H1 (cell line): ENCODE results near the gene SPTAN1. TPM values are rescaled to one million over a fixed set of nuclear protein-coding genes. Genes with fewer than 3 reads are reported as not detected.
A peak's percentile ranks its signal among the peaks of the same experiment; 100 is the strongest.

Experiments
- CTCF ChIA-PET: fragments of 300-600 bp; sonication (Branson Sonifier 250); formaldehyde crosslinking; loops from one replicate; lab custom pipeline; 2021; ENCODE audit not compliant: partially characterized antibody; lab: Charles Lee
- POLR2A ChIA-PET: fragments of 300-600 bp; sonication (Branson Sonifier 250); formaldehyde crosslinking; loops from one replicate; lab custom pipeline; 2021; ENCODE audit warnings: inconsistent platforms; ENCODE audit not compliant: partially characterized antibody; lab: Charles Lee
- DNase-seq, 2 experiments: peaks; one replicate each; pipeline versions ENCODE4 v3.0.0 to v3.0.0-alpha.2; 2010 to 2022; ENCODE audit warnings: low spot score in 2 of 2, low read depth in 1 of 2, mixed read lengths in 1 of 2
- FAIRE-seq: peaks from 2 replicates; lab custom pipeline; 2011; peaks lifted over from hg19 to GRCh38; lab: Jason Lieb, UNC
- H2AFZ ChIP-seq: 2 replicates; pipeline ENCODE4 v1.8.1; 2012; ENCODE audit warnings: low read length, inconsistent platforms
- H2AK5ac ChIP-seq: 2 replicates; pipeline ENCODE4 v1.6.1; 2013; ENCODE audit warnings: low read depth, low read length
- H2BK120ac ChIP-seq: replicated peaks from 2 replicates; pipeline ENCODE3; 2013; ENCODE audit warnings: low read depth, low read length, inconsistent platforms
- H2BK12ac ChIP-seq: 2 replicates; pipeline ENCODE4 v1.6.1; 2013; ENCODE audit warnings: low read depth, low read length
- H2BK15ac ChIP-seq: 2 replicates; pipeline ENCODE4 v1.6.1; 2013; ENCODE audit warnings: low read length
- H2BK20ac ChIP-seq: 2 replicates; pipeline ENCODE4 v1.6.1; 2013; ENCODE audit warnings: low read length
- H2BK5ac ChIP-seq: 2 replicates; pipeline ENCODE4 v1.6.1; 2013; ENCODE audit warnings: low read depth, low read length
- H3K14ac ChIP-seq: 2 replicates; pipeline ENCODE4 v1.6.1; 2013; ENCODE audit warnings: inconsistent platforms; ENCODE audit not compliant: insufficient read length
- H3K18ac ChIP-seq: 2 replicates; pipeline ENCODE4 v1.6.1; 2013; ENCODE audit warnings: low read length; ENCODE audit errors: extremely low read depth
- H3K23ac ChIP-seq: 2 replicates; pipeline ENCODE4 v1.6.1; 2013; ENCODE audit warnings: inconsistent platforms; ENCODE audit not compliant: insufficient read length
- H3K23me2 ChIP-seq: 2 replicates; pipeline ENCODE4 v1.6.1; 2013; ENCODE audit warnings: low read depth, low read length
- H3K27ac ChIP-seq: 2 replicates; pipeline ENCODE4 v1.6.1; 2011; ENCODE audit warnings: low read depth, low read length, inconsistent platforms
- H3K27me3 ChIP-seq, 4 experiments: replicated peaks in 1 of 4; 1 replicate in 1 of 4; 2 replicates in 3 of 4; pipeline versions ENCODE4 v1.6.1 to v1.8.1; 2011 to 2013; ENCODE audit warnings: low read length in 3 of 4, mild to moderate bottlenecking in 3 of 4, inconsistent platforms in 2 of 4, mixed read lengths in 2 of 4, moderate library complexity in 1 of 4; ENCODE audit not compliant: control insufficient read depth in 3 of 4, insufficient read depth in 3 of 4; ENCODE audit errors: extremely low read depth in 1 of 4
- H3K36me3 ChIP-seq, 4 experiments: 2 replicates each; pipeline versions ENCODE4 v1.6.1 to v1.8.1; 2011 to 2013; ENCODE audit warnings: mild to moderate bottlenecking in 4 of 4, low read length in 3 of 4, moderate library complexity in 2 of 4, control low read depth in 1 of 4, inconsistent platforms in 1 of 4; ENCODE audit not compliant: insufficient read depth in 4 of 4, control insufficient read depth in 2 of 4
- H3K4ac ChIP-seq: replicated peaks from 2 replicates; pipeline ENCODE3; 2013; ENCODE audit warnings: low read length, low read depth, mixed read lengths, inconsistent platforms; ENCODE audit not compliant: insufficient read length
- H3K4me1 ChIP-seq, 4 experiments: replicated peaks in 1 of 4; 1 replicate in 1 of 4; 2 replicates in 3 of 4; pipeline versions ENCODE4 v1.6.1 to v1.8.1; 2011 to 2013; ENCODE audit warnings: low read length in 3 of 4, inconsistent platforms in 2 of 4, mixed read lengths in 1 of 4; ENCODE audit not compliant: insufficient read depth in 4 of 4, control insufficient read depth in 3 of 4
- H3K4me2 ChIP-seq, 2 experiments: 2 replicates each; pipeline versions ENCODE4 v1.6.1 to v1.8.1; 2011 to 2013; ENCODE audit warnings: low read depth in 2 of 2, low read length in 2 of 2, control low read depth in 1 of 2, inconsistent platforms in 1 of 2, mild to moderate bottlenecking in 1 of 2; ENCODE audit not compliant: insufficient read depth in 1 of 2
- H3K4me3 ChIP-seq, 4 experiments: fragments of 200-600, 300-600 bp in 1 of 4; sonication (generic), shearing (Covaris generic), sonication (Bioruptor Twin) in 1 of 4; 2 replicates each; pipeline versions ENCODE4 v1.5.1 to v1.8.1; 2011 to 2016; ENCODE audit warnings: low read length in 4 of 4, low read depth in 3 of 4, control low read depth in 2 of 4, inconsistent platforms in 2 of 4, mild to moderate bottlenecking in 2 of 4, mixed read lengths in 1 of 4, moderate library complexity in 1 of 4; ENCODE audit not compliant: insufficient read depth in 2 of 4; ENCODE audit errors: extremely low read depth in 1 of 4
- H3K56ac ChIP-seq: replicated peaks from 2 replicates; pipeline ENCODE3; 2013; ENCODE audit warnings: low read depth, mild to moderate bottlenecking, mixed read lengths, low read length, inconsistent platforms; ENCODE audit not compliant: insufficient read length
- H3K79me1 ChIP-seq: 2 replicates; pipeline ENCODE4 v1.6.1; 2013; ENCODE audit warnings: low read depth, low read length, control low read depth
- H3K79me2 ChIP-seq, 2 experiments: 2 replicates each; pipeline versions ENCODE4 v1.6.1 to v1.8.1; 2012 to 2013; ENCODE audit warnings: low read length in 2 of 2, mild to moderate bottlenecking in 2 of 2, inconsistent platforms in 1 of 2; ENCODE audit not compliant: insufficient read depth in 2 of 2, control insufficient read depth in 1 of 2
- H3K9ac ChIP-seq, 4 experiments: replicated peaks in 1 of 4; 1 replicate in 1 of 4; 2 replicates in 3 of 4; pipeline versions ENCODE4 v1.6.1 to v1.8.1; 2011 to 2013; ENCODE audit warnings: low read depth in 3 of 4, low read length in 3 of 4, control low read depth in 2 of 4, mild to moderate bottlenecking in 2 of 4, moderate library complexity in 2 of 4, inconsistent platforms in 1 of 4; ENCODE audit errors: extremely low read depth in 1 of 4
- H3K9me3 ChIP-seq, 2 experiments: 2 replicates each; pipeline versions ENCODE4 v1.6.1 to v1.8.1; 2012 to 2013; ENCODE audit warnings: mild to moderate bottlenecking in 2 of 2, moderate library complexity in 2 of 2, control low read depth in 1 of 2, inconsistent platforms in 1 of 2, low read depth in 1 of 2, low read length in 1 of 2, mixed read lengths in 1 of 2; ENCODE audit not compliant: insufficient read depth in 2 of 2
- H4K20me1 ChIP-seq, 2 experiments: replicated peaks in 1 of 2; 2 replicates each; pipeline versions ENCODE3 to v1.8.1; 2011 to 2013; ENCODE audit warnings: inconsistent platforms in 2 of 2, low read length in 2 of 2, mild to moderate bottlenecking in 1 of 2; ENCODE audit not compliant: insufficient read depth in 2 of 2, control insufficient read depth in 1 of 2
- H4K5ac ChIP-seq: 2 replicates; pipeline ENCODE4 v1.6.1; 2013; ENCODE audit warnings: low read length, low read depth, mixed read lengths, inconsistent platforms; ENCODE audit not compliant: insufficient read length
- H4K8ac ChIP-seq: 2 replicates; pipeline ENCODE4 v1.8.0; 2013; ENCODE audit warnings: mild to moderate bottlenecking, moderate library complexity, low read length, inconsistent platforms; ENCODE audit not compliant: insufficient read depth; ENCODE audit errors: extremely low read depth
- H4K91ac ChIP-seq: replicated peaks from 2 replicates; pipeline ENCODE3; 2013; ENCODE audit warnings: low read length, mixed read lengths, inconsistent platforms; ENCODE audit not compliant: insufficient read length
- NRF1 ChIP-seq: IDR thresholded peaks from 2 replicates; pipeline ENCODE4 v1.6.1; 2011; ENCODE audit warnings: mild to moderate bottlenecking, low read depth, low read length, improper control_type of control experiment
- WGBS, 2 experiments: shearing (Covaris generic) in 1 of 2; methylation state at CpG; one replicate each; pipeline versions ENCODE4 v1.1.6 to v1.1.7; 2013 to 2015; ENCODE audit warnings: low lambda C conversion rate in 2 of 2, mixed read lengths in 2 of 2, inconsistent platforms in 1 of 2, low coverage in 1 of 2, missing lambda C conversion rate in 1 of 2; ENCODE audit not compliant: insufficient replicate concordance in 2 of 2, insufficient coverage in 1 of 2, insufficient read length in 1 of 2; ENCODE audit errors: extremely low coverage in 1 of 2, missing lambda C conversion rate in 1 of 2; 5-methylcytosine and 5-hydroxymethylcytosine counted together
- polyA plus RNA-seq, 7 experiments: library from polyadenylated mRNA; depleted of rRNA in 3 of 7; stranded (reverse) in 5 of 7; unstranded in 2 of 7; fragments of >200 nt in 5 of 7; fragments of 200-250 nt in 2 of 7; gene quantifications; 1 replicate in 5 of 7; 2 replicates in 1 of 7; 4 replicates in 1 of 7; pipeline versions ENCODE4 v1.2.1 to v1.2.3, GENCODE V29; 2011 to 2013; ENCODE audit warnings: missing spikeins in 2 of 7, mixed read lengths in 2 of 7
- small RNA-seq: library from polyadenylated mRNA; stranded (forward); fragments of <200 nt; extraction: miRNeasy Mini kit (QIAGEN cat#:217004); gene quantifications from one replicate; pipeline ENCODE3, GENCODE V24; 2013; ENCODE audit not compliant: insufficient read depth
- total RNA-seq: library from RNA; stranded (reverse); fragmentation: NEBNext Ultra II Directional; extraction: Animal tissue kit (Norgen Biotek cat#: 25700); gene quantifications from 2 replicates; pipeline ENCODE4 v1.2.1, GENCODE V29; 2021

Gene SPTAN1
- total and polyA plus RNA-seq, 2 of the 8 experiments (the other 6 are each of a cell fraction or from before 2014, with no cell fraction given) = 182 to 216 TPM

- Histone ChIP-seq H3K56ac (no peak overlapping the region), H4K8ac (no peak overlapping the region), H3K9ac (no peak overlapping the region), H4K20me1 (no peaks in the 10 kb centered on the region), H3K4me1 (no peaks in the 10 kb centered on the region), H3K23me2 (no peaks in the 10 kb centered on the region), H3K18ac (no peak overlapping the region), H3K23ac (no peak overlapping the region), H4K5ac (no peak overlapping the region), H2BK120ac (no peak overlapping the region), H2BK15ac (no peak overlapping the region), H2BK20ac (no peak overlapping the region), H3K4ac (no peak overlapping the region), H3K14ac (no peak overlapping the region), H3K79me1 (no peaks in the 10 kb centered on the region), H4K91ac (no peak overlapping the region)
- ChIA-PET CTCF (interaction anchor here (0.6 to 0.7 kb wide), 2 partner anchors 101 to 240 kb away, joined by 3 read pairs; no protein-coding TSS in a partner anchor), POLR2A (interaction anchor here (43.1 to 46.1 kb wide), 2 partner anchors 0 to 18 kb away, joined by 1197 read pairs; partner anchors contain the start of genes DYNC2I2, PKN3 and SET)
- no peak for TF ChIP-seq NRF1
- TF ChIP-seq, all 59 proteins: peak for 0
- Histone ChIP-seq H3K9me3 (no peaks in the 10 kb centered on the region; a peak in 1 of 4 replicates), H3K79me2 (no peaks in the 10 kb centered on the region; a peak in 1 of 4 replicates), H2AFZ (peak overlapping the region; percentile 51; the same call in 1 of the 2 replicates), H3K27ac (no peak overlapping the region), H3K4me2 (no peak overlapping the region), H3K36me3 (no peaks in the 10 kb centered on the region), H2BK5ac (no peak overlapping the region), H2AK5ac (peak overlapping the region; percentile 84; the same call in 1 of the 2 replicates), H3K27me3 (no peaks in the 10 kb centered on the region), H3K4me3 (no peak overlapping the region), H2BK12ac (no peak overlapping the region)
- DNase-seq = no peak
- no peak for FAIRE-seq
- 84% methylated on average over 6 of the region's 10 CpGs; no CpG with 5 or more reads in 1 of the 2 experiments for WGBS, 2 experiments
Measured at GRCh38 chr9:128677794-128678193, 125.4 kb downstream of the SPTAN1 start.

Small RNAs within 50 kb of the gene (small RNA-seq; reads per million reads assigned to genes)
- gene RNU7-171P = not detected

Other genes starting within 250 kb of the SPTAN1 start
- 37.8 and 39.7 TPM in 2 replicates for gene TRUB2, start 230.1 kb upstream of the SPTAN1 start, total RNA-seq
- gene TRUB2, start 230.1 kb upstream of the SPTAN1 start, polyA plus RNA-seq (2011; rRNA removed) = 16.4 and 20.7 TPM in 2 replicates
- gene COQ4, start 229.7 kb upstream of the SPTAN1 start, total RNA-seq = 30.2 and 32.3 TPM in 2 replicates
- 58.8 and 79.2 TPM in 2 replicates for gene COQ4, start 229.7 kb upstream of the SPTAN1 start, polyA plus RNA-seq (2011; rRNA removed)
- gene SLC27A4, start 212.1 kb upstream of the SPTAN1 start, total RNA-seq = 20.5 and 21.1 TPM in 2 replicates
- gene SLC27A4, start 212.1 kb upstream of the SPTAN1 start, polyA plus RNA-seq (2011; rRNA removed) = 14.9 and 23.1 TPM in 2 replicates
- gene URM1, start 181.2 kb upstream of the SPTAN1 start, total RNA-seq = 60.5 and 62.3 TPM in 2 replicates
- 58.3 and 71.9 TPM in 2 replicates for gene URM1, start 181.2 kb upstream of the SPTAN1 start, polyA plus RNA-seq (2011; rRNA removed)
- gene CERCAM, start 131.7 kb upstream of the SPTAN1 start, total RNA-seq = 3.1 and 4.0 TPM in 2 replicates
- 5.2 and 7.2 TPM in 2 replicates for gene CERCAM, start 131.7 kb upstream of the SPTAN1 start, polyA plus RNA-seq (2011; rRNA removed)
- gene ODF2, start 96.6 kb upstream of the SPTAN1 start, total RNA-seq = 17.9 and 19.9 TPM in 2 replicates
- gene ODF2, start 96.6 kb upstream of the SPTAN1 start, polyA plus RNA-seq (2011; rRNA removed) = 5.6 and 7.6 TPM in 2 replicates
- gene GLE1, start 47.9 kb upstream of the SPTAN1 start, total RNA-seq = 14.9 and 15.1 TPM in 2 replicates
- 9.6 and 10.0 TPM in 2 replicates for gene GLE1, start 47.9 kb upstream of the SPTAN1 start, polyA plus RNA-seq (2011; rRNA removed)
- 58.0 and 60.4 TPM in 2 replicates for gene DYNC2I2, start 104.3 kb downstream of the SPTAN1 start, total RNA-seq
- gene DYNC2I2, start 104.3 kb downstream of the SPTAN1 start, polyA plus RNA-seq (2011; rRNA removed) = 78.5 and 113 TPM in 2 replicates
- gene SET, start 136.6 kb downstream of the SPTAN1 start, total RNA-seq = 1,327 and 1,345 TPM in 2 replicates
- gene SET, start 136.6 kb downstream of the SPTAN1 start, polyA plus RNA-seq (2011; rRNA removed) = 466 and 513 TPM in 2 replicates
- 15.2 and 16.3 TPM in 2 replicates for gene PKN3, start 149.9 kb downstream of the SPTAN1 start, total RNA-seq
- gene PKN3, start 149.9 kb downstream of the SPTAN1 start, polyA plus RNA-seq (2011; rRNA removed) = 15.7 and 24.4 TPM in 2 replicates
- 32.8 and 35.0 TPM in 2 replicates for gene ZDHHC12, start 171.5 kb downstream of the SPTAN1 start, total RNA-seq
- gene ZDHHC12, start 171.5 kb downstream of the SPTAN1 start, polyA plus RNA-seq (2011; rRNA removed) = 93.8 and 121 TPM in 2 replicates
- gene ZER1, start 219.3 kb downstream of the SPTAN1 start, total RNA-seq = 20.5 and 22.6 TPM in 2 replicates
- 26.6 and 55.8 TPM in 2 replicates for gene ZER1, start 219.3 kb downstream of the SPTAN1 start, polyA plus RNA-seq (2011; rRNA removed)
- 21.3 and 26.3 TPM in 2 replicates for gene TBC1D13, start 234.7 kb downstream of the SPTAN1 start, total RNA-seq
- 24.7 and 33.0 TPM in 2 replicates for gene TBC1D13, start 234.7 kb downstream of the SPTAN1 start, polyA plus RNA-seq (2011; rRNA removed)